HG02943 (cell line): ENCODE data around the gene PAN3.

ENCODE experiments used
- ATAC-seq: cut with Tn5 transposase; IDR thresholded peaks from one replicate; pipeline ENCODE4 v1.9.1; 2021; ENCODE audit warnings: mild to moderate bottlenecking, low read depth, moderate library complexity; ENCODE audit not compliant: unreplicated experiment

Gene PAN3

GRCh38 chr13:28283600-28283999, 145.3 kb downstream of the PAN3 start:
- no peak for ATAC-seq

DNA sequence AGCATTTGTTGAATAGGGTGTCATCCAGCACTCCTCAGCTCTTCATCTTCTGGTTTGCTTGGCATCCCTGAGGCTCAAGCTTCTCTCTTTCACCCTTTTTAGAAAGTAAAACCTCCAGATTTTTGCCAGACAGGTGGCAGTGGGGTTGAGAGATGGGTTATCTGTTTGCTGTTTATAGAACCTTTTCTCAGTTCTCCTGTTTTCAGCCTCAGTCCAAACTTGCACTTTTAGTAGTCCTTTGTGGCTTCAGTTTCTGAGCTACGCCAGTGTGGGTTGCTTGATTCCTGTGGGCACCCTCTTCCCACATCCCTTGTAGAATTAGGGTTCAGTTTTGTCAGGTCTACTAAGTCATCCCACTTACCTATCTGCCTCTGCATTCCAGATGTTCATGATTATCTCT, 147.9 kb downstream of the PAN3 start:
- no peak for ATAC-seq

GRCh38 chr13:28297341-28297740, 159.0 kb downstream of the PAN3 start:
- ATAC-seq = no peak

DNA sequence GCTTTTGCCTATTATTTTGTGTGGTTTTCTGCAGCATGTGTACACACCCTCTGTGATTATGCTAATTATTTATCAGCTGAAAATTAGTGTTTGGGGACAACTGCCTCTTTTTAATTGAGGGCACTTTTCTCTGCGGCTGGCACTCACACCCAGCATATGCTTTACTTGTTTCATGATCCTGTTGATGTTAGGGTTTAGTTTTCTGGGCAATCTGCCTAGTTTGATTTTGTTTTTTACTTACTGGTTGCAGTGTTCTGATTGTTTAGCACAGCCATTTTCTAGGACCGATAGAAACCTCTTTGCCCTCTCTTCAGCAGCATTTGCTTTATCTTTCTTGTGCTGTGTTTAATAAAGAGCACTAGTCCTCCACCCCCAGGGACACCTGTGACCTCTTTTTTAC, 161.6 kb downstream of the PAN3 start:
- ATAC-seq = no peak

- no peak for ATAC-seq
These were observed 163.5 kb downstream of the PAN3 start for GRCh38 chr13:28301839-28302238.

DNA sequence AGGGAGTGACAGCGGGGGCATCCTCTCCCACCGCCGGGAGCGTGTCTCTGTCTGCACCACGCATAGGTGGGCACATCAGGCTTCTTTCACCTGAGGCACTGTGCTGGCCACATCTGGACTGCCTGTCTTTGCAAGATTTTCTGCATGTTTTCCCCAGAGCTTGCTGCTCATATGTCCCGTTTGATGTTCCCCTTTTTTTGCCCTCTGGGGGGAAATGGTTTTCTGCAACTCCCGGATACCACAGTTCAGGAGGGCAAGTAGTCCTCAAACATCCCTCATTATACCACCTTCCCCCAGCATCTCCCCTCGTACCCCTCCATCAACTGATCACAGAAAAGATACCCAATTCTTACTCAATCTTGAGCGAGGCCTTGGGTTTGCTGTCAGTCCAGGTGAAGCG, 168.0 kb downstream of the PAN3 start:
- no peak for ATAC-seq

DNA sequence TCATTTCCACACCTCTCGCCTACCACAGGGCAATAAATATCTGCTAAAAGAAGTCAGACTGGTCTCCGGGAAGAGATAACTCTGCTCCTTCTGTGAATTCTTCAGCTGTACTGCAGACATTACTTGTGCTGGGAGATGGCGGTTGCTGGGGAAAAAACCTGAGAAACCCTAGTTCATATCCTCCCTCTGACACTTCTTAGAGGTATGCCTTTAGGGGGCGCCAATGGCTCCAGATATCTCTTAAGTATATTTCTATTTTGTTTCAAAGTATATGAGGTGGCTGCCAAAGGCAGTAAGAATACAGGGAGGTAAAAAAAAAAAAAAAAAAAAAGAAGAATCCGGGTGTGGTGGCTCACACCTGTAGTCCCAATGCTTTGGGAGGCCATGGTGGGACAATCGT, 175.2 kb downstream of the PAN3 start:
- ATAC-seq = no peak

- no peak for ATAC-seq
These were observed 176.5 kb downstream of the PAN3 start for GRCh38 chr13:28314879-28315278.

DNA sequence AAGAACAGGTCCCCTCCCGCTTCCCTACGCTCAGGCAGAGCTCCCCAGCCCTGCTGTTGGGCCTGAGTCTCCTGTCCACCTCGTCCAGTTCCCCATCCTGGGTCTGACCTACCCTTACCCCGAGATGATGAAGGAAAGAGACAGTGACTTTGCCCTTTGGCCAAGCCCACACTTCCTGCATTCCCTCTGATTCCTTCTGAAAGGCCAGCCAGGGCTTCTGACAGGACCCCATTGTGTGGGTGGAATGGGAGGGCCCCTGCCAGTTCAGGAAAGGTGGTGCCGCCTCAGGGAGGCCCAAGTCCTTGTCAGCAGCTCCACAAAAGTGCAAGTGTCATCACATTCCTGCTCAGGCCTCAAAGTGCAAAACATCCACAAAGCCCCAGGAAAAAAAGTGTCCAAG, 177.8 kb downstream of the PAN3 start:
- ATAC-seq = no peak

GRCh38 chr13:28316836-28317235, 178.5 kb downstream of the PAN3 start:
- no peak for ATAC-seq

DNA sequence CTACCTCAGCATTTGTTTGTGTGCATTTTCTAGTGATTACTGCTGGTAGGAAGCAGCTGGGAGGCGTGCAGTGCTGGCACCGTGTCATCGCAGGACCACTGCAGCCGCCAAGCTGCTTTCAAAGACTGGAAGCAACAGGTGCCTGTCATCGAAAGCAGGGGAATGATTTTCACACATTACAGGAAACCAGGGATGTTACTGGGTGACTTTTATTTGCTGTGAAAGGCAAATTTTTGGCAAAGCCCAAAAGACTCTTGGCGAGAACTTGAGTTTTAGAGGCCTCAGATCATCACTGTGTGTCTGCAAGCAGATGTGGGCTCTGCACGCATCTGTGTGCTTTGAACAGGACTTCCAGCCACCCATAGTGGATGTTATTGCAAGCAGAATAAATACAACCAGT, 180.2 kb downstream of the PAN3 start:
- no peak for ATAC-seq

DNA sequence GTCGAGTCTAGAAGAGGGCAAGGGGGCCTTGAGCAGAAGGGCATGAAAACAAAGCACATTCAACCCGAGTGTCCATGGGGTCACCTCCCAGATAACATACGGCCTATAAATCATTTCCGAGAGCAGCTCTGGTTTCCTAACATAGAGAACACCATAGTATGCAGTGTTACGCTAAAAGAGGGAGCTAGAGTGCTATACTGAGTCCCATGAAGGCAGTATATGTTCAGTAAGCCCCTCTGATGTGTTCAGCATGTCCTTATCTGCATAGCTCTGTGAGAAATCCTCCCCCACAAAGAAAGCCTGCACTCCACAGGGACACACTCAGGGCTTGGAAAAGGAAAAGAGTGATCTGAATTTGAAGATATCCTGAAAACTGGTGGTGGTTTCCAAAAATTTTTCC, 181.2 kb downstream of the PAN3 start:
- no peak for ATAC-seq

DNA sequence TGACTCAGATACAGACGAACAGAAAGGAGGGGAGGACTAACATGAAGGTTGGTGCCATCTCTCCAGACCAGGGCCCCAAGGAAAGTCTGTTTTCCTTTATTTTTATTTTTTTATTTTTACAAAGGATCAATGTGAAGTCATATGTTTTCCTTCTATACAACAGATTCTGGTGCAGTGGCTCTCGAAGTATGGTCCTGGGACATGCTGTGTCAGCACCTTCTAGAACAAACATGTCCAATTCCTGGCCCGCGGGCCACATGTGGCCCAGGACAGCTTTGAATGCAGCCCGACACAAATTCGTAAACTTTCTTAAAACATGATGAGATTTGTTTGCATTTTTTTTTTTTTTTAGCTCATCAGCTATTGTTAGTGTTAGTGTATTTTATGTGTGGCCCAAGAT, 181.9 kb downstream of the PAN3 start:
- ATAC-seq = no peak

DNA sequence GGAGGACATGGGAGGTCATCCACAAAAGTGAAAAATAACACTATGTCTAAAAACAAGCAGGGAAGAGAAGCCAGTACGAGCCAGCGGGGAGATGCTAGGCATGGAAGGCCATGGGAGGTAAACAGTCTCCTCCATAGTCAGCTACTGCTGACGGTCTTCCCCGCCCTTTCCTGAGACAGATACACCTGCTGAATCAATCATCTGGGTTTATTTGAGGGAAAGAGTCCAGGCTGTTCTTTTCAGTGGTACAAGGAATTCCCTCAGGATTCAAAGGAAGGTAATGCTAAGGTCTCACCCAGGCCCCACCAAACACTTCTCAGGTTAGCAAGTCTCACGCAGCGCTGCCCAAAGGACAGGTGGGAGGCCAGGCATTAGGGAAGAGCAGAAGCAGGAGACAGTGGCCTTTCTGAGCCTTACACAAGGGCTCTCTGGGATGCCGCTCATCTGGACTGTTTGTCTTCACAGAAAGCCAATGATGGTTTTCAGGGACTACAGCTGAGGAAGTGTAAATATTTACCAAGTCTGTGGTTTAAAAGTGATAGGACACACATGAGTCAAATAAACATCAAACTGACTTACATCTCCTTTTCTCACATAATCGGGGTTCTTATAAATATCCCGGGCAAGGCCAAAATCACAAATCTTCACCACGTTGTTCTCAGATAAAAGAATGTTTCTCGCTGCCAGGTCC, 182.7 kb downstream of the PAN3 start:
- no peak for ATAC-seq

DNA sequence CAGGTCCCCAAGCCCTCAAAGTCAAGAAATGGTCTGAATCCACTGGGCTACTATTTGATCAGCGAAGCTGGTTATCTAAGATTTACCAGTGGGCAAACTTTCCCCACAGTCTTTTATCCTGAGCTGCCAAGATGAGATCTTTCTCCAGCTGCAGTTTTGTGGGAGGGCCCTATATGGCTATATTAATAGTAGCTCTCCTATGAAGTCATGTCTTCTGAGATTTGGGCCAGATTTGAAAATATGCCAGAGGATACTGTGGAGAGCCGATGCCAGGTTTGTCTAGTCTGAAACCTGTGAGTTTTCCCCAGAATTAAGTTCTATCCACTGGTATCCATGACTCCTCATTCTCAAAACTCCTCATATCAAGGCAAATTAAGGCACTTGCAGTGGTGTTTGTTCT, 183.4 kb downstream of the PAN3 start:
- no peak for ATAC-seq

- ATAC-seq = no peak
These were observed 184.0 kb downstream of the PAN3 start for GRCh38 chr13:28322256-28322905.

DNA sequence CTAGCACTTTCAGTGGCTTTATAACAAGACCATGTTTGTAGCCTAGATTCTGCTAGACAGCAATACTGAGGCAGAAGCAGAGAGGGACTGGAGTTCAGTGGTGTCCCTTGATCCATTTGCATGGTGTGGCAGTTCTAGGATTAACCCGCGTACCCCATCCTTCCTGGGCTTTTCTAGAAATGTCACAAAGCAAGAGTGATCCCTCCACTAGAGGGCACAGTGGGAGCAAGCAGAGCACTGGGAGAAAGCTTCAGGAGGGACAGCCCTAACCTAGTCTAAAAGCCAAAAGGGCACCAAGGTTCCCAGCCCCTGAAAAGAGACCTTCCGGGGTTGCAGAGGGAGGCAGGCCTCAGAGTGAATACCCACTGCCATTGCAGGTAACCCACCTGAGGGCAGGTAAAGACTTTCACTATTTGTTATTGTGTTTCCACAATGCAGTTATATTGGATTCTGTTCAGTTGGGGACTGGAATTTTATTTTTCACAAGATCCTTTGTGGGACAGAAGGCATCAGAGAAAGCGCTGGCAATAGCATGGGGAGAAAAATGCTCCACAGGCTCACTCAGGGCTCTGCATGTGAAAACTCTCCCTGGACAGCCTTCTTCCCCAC, 185.9 kb downstream of the PAN3 start:
- ATAC-seq = no peak

DNA sequence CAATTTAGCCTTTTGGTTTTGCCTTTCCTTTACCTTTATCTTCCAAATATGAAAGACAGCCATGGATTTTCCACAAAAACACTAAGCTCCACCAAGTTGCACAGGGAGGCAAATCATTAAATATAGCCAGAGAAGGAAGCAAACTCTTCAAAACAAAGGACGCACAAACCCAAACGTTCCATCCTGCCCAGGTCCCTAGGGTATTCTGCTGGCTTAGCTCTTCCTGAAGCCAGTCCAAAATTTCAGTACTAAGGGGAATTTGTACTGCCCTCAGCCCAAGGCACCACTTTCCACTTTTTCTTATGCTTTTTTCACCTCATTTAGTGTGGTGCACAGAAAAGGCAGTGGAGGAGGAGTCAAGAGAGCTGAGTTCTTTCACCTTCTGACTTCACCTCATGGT, 186.7 kb downstream of the PAN3 start:
- no peak for ATAC-seq

DNA sequence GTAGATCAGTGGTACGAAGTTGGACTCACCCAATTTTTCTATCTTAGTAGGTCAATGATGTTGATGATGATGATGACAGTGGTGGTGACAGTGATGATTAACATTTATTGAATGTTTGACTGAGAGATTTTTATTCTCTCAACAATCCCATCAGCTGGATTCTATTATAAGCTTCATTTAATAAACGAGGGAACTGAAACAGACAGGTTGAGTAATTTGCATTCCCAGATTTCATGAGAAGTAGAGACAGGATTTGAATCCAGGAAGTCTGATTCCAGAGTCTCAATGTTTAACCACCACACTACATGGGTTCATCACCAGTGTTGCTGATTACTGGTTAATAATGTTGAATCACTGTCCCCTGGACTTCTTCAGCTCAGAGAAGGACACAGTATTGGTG, 187.7 kb downstream of the PAN3 start:
- no peak for ATAC-seq

- no peak for ATAC-seq
These were observed 189.3 kb downstream of the PAN3 start for GRCh38 chr13:28327373-28328270.

- no peak for ATAC-seq
These were observed 189.9 kb downstream of the PAN3 start for GRCh38 chr13:28328271-28328607.
